WERI-Rb-1 (cell line): Measurements from ENCODE around the gene BPIFB4.
"Not testable (repeated sequence)": the region's sequence is repeated elsewhere in the genome, so short reads cannot be mapped to it uniquely, and the experiment has no call there.

Source experiments
- DNase-seq: peaks from one replicate; pipeline ENCODE4 v3.0.0-alpha.2; 2020
- H3K27ac ChIP-seq: fragments of 250-450 bp; sonication (Bioruptor Pico); 2 replicates; pipeline ENCODE4 v1.5.1; 2020; ENCODE audit warnings: mild to moderate bottlenecking, moderate library complexity
- H3K27me3 ChIP-seq: fragments of 250-450 bp; sonication (Bioruptor Pico); 2 replicates; pipeline ENCODE4 v1.5.1; 2021; ENCODE audit warnings: mild to moderate bottlenecking, low read depth, moderate library complexity; ENCODE audit not compliant: insufficient read depth, severe bottlenecking
- H3K36me3 ChIP-seq: fragments of 250-450 bp; sonication (Bioruptor Pico); 2 replicates; pipeline ENCODE4 v1.5.1; 2020; ENCODE audit warnings: mild to moderate bottlenecking, moderate library complexity
- H3K4me3 ChIP-seq: 2 replicates; pipeline ENCODE4 v1.5.1; 2011; ENCODE audit warnings: low read depth, mild to moderate bottlenecking, control low read depth, low read length
- H3K9me3 ChIP-seq: fragments of 250-450 bp; sonication (Bioruptor Pico); 2 replicates; pipeline ENCODE4 v1.5.1; 2021; ENCODE audit warnings: mild to moderate bottlenecking, moderate library complexity; ENCODE audit not compliant: severe bottlenecking
- TF ChIP-seq, protein P1 (sequence below): IDR thresholded peaks from 2 replicates; pipeline ENCODE4 v1.5.1; 2011; ENCODE audit warnings: low read depth, mild to moderate bottlenecking, control low read depth, inconsistent platforms, low read length

BPIFB4 gene

DNA sequence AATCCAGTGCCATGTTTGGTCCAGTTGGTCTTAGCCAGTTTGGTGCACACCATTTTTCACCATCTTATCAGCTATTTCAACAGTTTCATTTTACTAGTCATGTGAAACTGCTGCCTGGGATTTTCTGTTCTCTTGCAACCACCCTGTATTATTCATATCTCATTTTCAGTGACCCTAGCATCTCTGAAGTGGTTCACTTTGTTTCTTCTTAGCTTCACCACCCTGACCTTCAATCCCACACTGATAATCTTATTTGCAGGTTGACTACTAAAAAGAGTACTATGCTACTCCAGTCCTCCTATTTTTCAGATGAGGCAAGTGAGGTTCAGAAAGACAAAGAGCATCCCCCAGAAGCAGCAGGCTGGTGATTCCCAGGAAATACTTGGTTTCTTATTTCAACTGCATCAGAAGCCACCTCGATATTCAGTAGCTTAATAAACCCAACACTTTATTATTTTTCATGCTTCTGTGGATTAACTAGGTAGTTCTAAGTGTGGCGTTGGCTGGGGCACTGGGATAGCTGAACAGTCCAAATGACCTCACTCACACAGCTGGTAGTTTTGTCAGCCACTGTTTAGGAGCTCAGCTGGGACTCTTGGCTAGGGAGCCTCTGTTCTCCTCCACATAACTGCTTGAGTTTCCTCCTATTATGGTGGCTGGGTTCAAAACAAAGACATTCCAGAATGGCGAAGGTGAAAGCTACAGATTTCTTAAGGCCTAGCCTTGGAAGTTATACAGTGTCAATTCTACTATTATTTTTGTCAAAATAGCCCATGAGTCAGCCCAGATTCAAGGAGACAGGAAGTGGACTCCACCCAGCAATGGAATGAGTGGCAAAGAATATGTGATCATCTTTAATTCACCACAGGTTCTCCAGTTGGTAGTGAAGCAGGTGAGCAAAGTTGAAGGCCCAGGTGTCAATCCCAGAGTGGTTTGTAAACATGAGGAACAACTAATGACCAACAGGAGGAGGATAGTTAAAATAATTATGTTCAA, 40.6 kb downstream of the BPIFB4 start:
- Histone ChIP-seq H3K27me3 (no peaks in the 10 kb centered on the region), H3K36me3 (no peaks in the 10 kb centered on the region), H3K27ac (no peak overlapping the region), H3K4me3 (no peak overlapping the region), H3K9me3 (peaks cover 6% of the 10 kb centered on the region)
- TF ChIP-seq, protein P1, sequence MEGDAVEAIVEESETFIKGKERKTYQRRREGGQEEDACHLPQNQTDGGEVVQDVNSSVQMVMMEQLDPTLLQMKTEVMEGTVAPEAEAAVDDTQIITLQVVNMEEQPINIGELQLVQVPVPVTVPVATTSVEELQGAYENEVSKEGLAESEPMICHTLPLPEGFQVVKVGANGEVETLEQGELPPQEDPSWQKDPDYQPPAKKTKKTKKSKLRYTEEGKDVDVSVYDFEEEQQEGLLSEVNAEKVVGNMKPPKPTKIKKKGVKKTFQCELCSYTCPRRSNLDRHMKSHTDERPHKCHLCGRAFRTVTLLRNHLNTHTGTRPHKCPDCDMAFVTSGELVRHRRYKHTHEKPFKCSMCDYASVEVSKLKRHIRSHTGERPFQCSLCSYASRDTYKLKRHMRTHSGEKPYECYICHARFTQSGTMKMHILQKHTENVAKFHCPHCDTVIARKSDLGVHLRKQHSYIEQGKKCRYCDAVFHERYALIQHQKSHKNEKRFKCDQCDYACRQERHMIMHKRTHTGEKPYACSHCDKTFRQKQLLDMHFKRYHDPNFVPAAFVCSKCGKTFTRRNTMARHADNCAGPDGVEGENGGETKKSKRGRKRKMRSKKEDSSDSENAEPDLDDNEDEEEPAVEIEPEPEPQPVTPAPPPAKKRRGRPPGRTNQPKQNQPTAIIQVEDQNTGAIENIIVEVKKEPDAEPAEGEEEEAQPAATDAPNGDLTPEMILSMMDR = no peak
- no peak for DNase-seq

DNA sequence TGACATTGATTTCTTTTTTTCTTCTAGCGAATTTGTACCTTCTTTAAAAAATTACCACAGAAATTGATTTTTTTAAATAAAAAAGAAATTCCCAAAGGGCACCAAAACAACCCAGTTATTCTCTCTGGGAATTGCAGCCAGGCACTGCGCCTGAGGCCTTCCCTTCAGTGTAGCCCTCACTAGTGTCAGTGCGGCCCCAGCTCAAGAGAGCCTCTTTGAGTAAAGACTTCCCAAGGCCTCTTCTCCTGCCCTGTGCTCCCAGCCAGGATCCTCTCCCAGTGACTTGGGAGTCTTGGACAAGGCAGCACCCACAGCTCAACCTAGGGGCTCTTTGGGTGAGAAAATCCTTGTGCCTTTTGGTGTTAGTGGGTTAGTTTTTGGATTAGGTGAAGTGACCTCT, 41.5 kb downstream of the BPIFB4 start:
- Histone ChIP-seq H3K27ac (no peak overlapping the region), H3K9me3 (peaks cover 6% of the 10 kb centered on the region), H3K36me3 (no peaks in the 10 kb centered on the region), H3K4me3 (no peak overlapping the region), H3K27me3 (no peaks in the 10 kb centered on the region)
- TF ChIP-seq, protein P1 = no peak
- no peak for DNase-seq

DNA sequence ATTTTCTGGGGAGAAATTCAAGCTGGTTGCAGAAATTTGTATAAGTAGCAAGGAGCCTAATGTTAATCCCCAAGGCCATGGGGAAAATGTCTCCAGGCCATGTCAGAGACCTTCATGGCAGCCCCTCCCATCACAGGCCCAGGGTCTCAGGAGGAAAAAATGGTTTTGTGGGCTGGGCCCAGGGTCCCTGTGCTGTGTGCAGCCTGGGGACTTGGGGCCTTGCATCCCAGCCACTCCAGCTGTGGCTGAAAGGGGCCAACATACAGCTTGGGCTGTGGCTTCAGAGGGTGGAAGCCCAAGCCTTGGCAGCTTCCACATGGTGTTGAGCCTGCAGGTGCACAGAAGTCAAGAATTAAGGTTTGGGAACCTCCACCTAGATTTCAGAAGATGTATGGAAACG, 42.9 kb downstream of the BPIFB4 start:
- H3K27me3 ChIP-seq, H3K4me3 ChIP-seq, H3K36me3 ChIP-seq: not testable (repeated sequence)

DNA sequence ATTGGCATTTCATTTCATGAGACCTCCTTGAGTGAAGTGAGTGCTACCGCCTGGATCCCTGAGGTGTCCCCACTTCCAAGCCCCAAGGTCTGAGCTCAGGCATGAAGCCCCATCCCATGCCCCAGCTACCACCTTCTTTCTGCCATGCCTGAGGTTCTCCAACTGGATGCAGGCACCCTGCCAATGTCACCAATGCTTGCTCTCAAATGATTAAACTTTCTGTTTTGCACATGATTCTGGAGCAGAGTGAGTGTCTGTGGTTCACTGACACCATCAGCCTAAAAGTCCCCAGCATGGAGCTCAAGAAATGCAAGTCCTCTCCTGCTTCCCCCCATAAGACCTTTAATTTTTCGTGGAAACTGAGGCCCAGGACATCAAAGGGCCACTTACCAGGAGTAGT, 44.8 kb downstream of the BPIFB4 start:
- H3K27ac ChIP-seq = no peak overlapping the region
- no peaks in the 10 kb centered on the region for H3K27me3 ChIP-seq
- TF ChIP-seq, protein P1 = no peak
- peaks cover 6% of the 10 kb centered on the region for H3K9me3 ChIP-seq
- no peaks in the 10 kb centered on the region for H3K36me3 ChIP-seq
- no peak overlapping the region for H3K4me3 ChIP-seq
- no peak for DNase-seq

More for the DNA sequence above, 42.9 kb downstream of the BPIFB4 start:
- H3K27ac ChIP-seq, H3K9me3 ChIP-seq, DNase-seq: not testable (repeated sequence)

DNA sequence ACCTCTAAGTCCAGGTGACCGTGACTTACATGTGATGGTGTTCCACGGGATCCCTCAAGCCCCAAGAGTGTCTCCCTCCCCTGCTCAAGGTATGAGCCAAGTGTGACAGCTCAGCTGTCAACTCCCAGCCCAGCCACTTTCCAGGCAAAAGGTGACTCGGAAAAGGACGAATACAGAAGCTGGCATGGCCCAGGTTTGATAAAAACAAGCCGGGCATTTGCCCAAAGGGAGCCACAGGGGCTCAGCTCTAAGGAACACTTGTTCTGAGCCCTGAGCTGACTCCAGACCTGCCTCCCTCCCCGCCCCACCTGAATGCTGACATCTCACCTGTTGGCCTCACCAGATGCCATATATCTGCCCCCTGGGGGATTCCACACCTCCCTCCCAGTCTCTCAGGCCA, 45.6 kb downstream of the BPIFB4 start:
- no peak for DNase-seq
- no peaks in the 10 kb centered on the region for H3K27me3 ChIP-seq
- H3K9me3 ChIP-seq = peaks cover 6% of the 10 kb centered on the region
- TF ChIP-seq, protein P1 = no peak
- no peak overlapping the region for H3K27ac ChIP-seq
- no peak overlapping the region for H3K4me3 ChIP-seq
- no peaks in the 10 kb centered on the region for H3K36me3 ChIP-seq

DNA sequence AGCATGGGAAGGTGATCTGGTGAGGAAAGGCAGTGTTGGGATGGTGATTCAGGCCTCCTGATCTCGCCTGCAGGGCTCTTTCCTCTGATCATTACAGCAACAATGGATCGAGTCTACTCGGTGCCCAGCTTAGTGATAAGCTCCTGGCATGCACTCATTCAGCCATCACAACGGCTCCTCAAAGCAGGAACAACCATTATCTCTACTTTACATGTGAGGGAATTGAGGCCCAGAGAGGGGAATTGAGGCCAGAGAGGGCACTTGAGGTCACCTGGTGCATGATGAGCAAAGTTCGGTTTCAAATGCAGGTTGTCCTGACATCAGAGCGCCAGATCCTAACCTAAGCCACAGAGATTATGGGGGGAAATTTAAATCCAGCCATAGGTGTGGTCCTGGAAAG, 46.5 kb downstream of the BPIFB4 start:
- Histone ChIP-seq H3K36me3 (no peaks in the 10 kb centered on the region), H3K9me3 (peaks cover 6% of the 10 kb centered on the region), H3K4me3 (no peak overlapping the region), H3K27me3 (no peaks in the 10 kb centered on the region), H3K27ac (no peak overlapping the region)
- no peak for DNase-seq
- TF ChIP-seq, protein P1 = no peak
